SK-N-DZ (cell line): Measurements from ENCODE around the gene COL4A2.

ENCODE experiments used
- DNase-seq: peaks from one replicate; pipeline ENCODE4 v3.0.0-alpha.2; 2015; ENCODE audit warnings: low spot score

The COL4A2 gene

GRCh38 chr13:110322126-110322827 is 15.2 kb downstream of the COL4A2 start:
- no peak for DNase-seq

- no peak for DNase-seq
Measured at GRCh38 chr13:110322828-110323171, 15.7 kb downstream of the COL4A2 start.

- no peak for DNase-seq
Measured at GRCh38 chr13:110323172-110323891, 16.2 kb downstream of the COL4A2 start.

- no peak for DNase-seq
Measured at GRCh38 chr13:110324026-110324749, 17.1 kb downstream of the COL4A2 start.

- peak; percentile 4 for DNase-seq
Measured at GRCh38 chr13:110326263-110326904, 19.3 kb downstream of the COL4A2 start.

- DNase-seq: no peak
Measured at GRCh38 chr13:110327051-110327721, 20.1 kb downstream of the COL4A2 start.

- no peak for DNase-seq
Measured at GRCh38 chr13:110328573-110328972, 21.5 kb downstream of the COL4A2 start.

- no peak for DNase-seq
Measured at GRCh38 chr13:110329258-110329657, 22.2 kb downstream of the COL4A2 start.

- DNase-seq: no peak
Measured at GRCh38 chr13:110329798-110330461, 22.8 kb downstream of the COL4A2 start.

GRCh38 chr13:110330491-110331011 is 23.5 kb downstream of the COL4A2 start:
- DNase-seq: no peak

- no peak for DNase-seq
Measured at GRCh38 chr13:110331362-110331761, 24.3 kb downstream of the COL4A2 start.

GRCh38 chr13:110332750-110333149 is 25.7 kb downstream of the COL4A2 start:
- no peak for DNase-seq

- DNase-seq: no peak
Measured at GRCh38 chr13:110333837-110334236, 26.8 kb downstream of the COL4A2 start.

GRCh38 chr13:110334256-110334655 is 27.2 kb downstream of the COL4A2 start:
- DNase-seq: no peak

GRCh38 chr13:110334841-110335490 is 27.9 kb downstream of the COL4A2 start:
- no peak for DNase-seq

GRCh38 chr13:110336108-110336507 is 29.0 kb downstream of the COL4A2 start:
- DNase-seq: no peak

GRCh38 chr13:110336681-110337080 is 29.6 kb downstream of the COL4A2 start:
- no peak for DNase-seq

- no peak for DNase-seq
Measured at GRCh38 chr13:110337247-110337646, 30.2 kb downstream of the COL4A2 start.

GRCh38 chr13:110338441-110339101 is 31.5 kb downstream of the COL4A2 start:
- no peak for DNase-seq

- no peak for DNase-seq
Measured at GRCh38 chr13:110339263-110339662, 32.2 kb downstream of the COL4A2 start.
